ENCODE data around the gene BRINP1.

The BRINP1 gene

DNA sequence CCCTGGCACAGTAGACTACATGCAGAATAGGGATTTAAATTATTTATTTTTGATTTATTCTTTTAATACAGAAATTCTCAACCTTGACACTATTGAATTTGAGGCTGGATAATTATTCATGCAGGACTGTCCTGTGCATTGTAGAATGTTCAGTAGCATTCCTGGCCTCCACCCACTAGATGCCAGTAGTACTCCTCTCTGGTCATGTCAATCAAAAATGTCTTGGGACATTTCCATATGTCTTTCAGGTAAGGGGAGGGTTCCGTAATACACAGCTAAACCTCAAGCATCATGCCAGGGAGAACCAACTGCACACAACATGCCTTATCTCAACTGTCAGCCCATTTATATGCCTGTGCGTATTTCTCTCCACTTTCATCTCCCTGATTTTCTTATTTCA, 231.8 kb downstream of the BRINP1 start:
- Histone ChIP-seq H3K4me1 (ENCODE audit: control insufficient read depth in 1 of 2, insufficient read depth in 2 of 2, low read length in 2 of 2) (no peaks in the 10 kb centered on the region), H2BK12ac (ENCODE audit: low read length) (no peak overlapping the region), H3K9me3 (ENCODE audit: insufficient read depth, low read depth, low read length) (no peaks in the 10 kb centered on the region), H3K14ac (ENCODE audit: low read length) (no peak overlapping the region), H2AFZ (ENCODE audit: insufficient read depth, low read length, poor library complexity) (no peak overlapping the region), H2AK5ac (ENCODE audit: low read length) (no peak overlapping the region), H3K18ac (ENCODE audit: low read length) (no peak overlapping the region), H3K4ac (ENCODE audit: low read depth, low read length) (no peak overlapping the region), H4K8ac (ENCODE audit: low read depth, low read length) (no peak overlapping the region), H3K79me1 (ENCODE audit: low read length) (no peaks in the 10 kb centered on the region), H3K27me3 (ENCODE audit: insufficient read depth, low read length) (no peaks in the 10 kb centered on the region), H3K27ac (ENCODE audit: low read depth, low read length) (no peak overlapping the region), H3K4me3 (ENCODE audit: low read depth, low read length) (no peak overlapping the region), H4K12ac (ENCODE audit: low read depth, low read length) (no peak overlapping the region), H3K9ac (ENCODE audit: low read length) (no peak overlapping the region), H3K79me2 (ENCODE audit: control insufficient read depth, insufficient read depth, low read length, poor library complexity) (no peaks in the 10 kb centered on the region), H4K91ac (ENCODE audit: low read depth, low read length) (no peak overlapping the region), H2BK5ac (ENCODE audit: low read depth, low read length, poor library complexity) (no peak overlapping the region), H3K4me2 (ENCODE audit: low read length) (no peak overlapping the region), H2BK120ac (ENCODE audit: insufficient read depth, low read length, poor library complexity) (no peak overlapping the region), H3K23ac (ENCODE audit: low read length) (no peak overlapping the region), H3K36me3 (ENCODE audit: control insufficient read depth in 1 of 2, insufficient read depth in 2 of 2, low read length in 2 of 2) (no peaks in the 10 kb centered on the region)
- no CpG with 5 or more reads among the region's 2 CpGs for WGBS (ENCODE audit: extremely low coverage, insufficient coverage, insufficient read length)
- DNase-seq: no peak

- H2BK120ac ChIP-seq (ENCODE audit: insufficient read depth, low read length, poor library complexity): no peak overlapping the region
- H2AFZ ChIP-seq (ENCODE audit: insufficient read depth, low read length, poor library complexity): no peak overlapping the region
- H2AK5ac ChIP-seq (ENCODE audit: low read length): no peak overlapping the region
- H2BK12ac ChIP-seq (ENCODE audit: low read length): no peak overlapping the region
- no peak overlapping the region for H4K8ac ChIP-seq (ENCODE audit: low read depth, low read length)
- no peak overlapping the region for H4K91ac ChIP-seq (ENCODE audit: low read depth, low read length)
- no peak overlapping the region for H2BK5ac ChIP-seq (ENCODE audit: low read depth, low read length, poor library complexity)
- H3K23ac ChIP-seq (ENCODE audit: low read length): no peak overlapping the region
- H3K4me2 ChIP-seq (ENCODE audit: low read length): no peak overlapping the region
- H3K18ac ChIP-seq (ENCODE audit: low read length): no peak overlapping the region
- no peaks in the 10 kb centered on the region for H3K27me3 ChIP-seq (ENCODE audit: insufficient read depth, low read length)
- H3K4me3 ChIP-seq (ENCODE audit: low read depth, low read length): no peak overlapping the region
- no peak overlapping the region for H4K12ac ChIP-seq (ENCODE audit: low read depth, low read length)
- no peaks in the 10 kb centered on the region for H3K9me3 ChIP-seq (ENCODE audit: insufficient read depth, low read depth, low read length)
- H3K14ac ChIP-seq (ENCODE audit: low read length): no peak overlapping the region
- no peaks in the 10 kb centered on the region for H3K4me1 ChIP-seq (ENCODE audit: control insufficient read depth in 1 of 2, insufficient read depth in 2 of 2, low read length in 2 of 2)
- H3K79me1 ChIP-seq (ENCODE audit: low read length): no peaks in the 10 kb centered on the region
- no peaks in the 10 kb centered on the region for H3K79me2 ChIP-seq (ENCODE audit: control insufficient read depth, insufficient read depth, low read length, poor library complexity)
- no peak for DNase-seq
- H3K4ac ChIP-seq (ENCODE audit: low read depth, low read length): no peak overlapping the region
- no peak overlapping the region for H3K9ac ChIP-seq (ENCODE audit: low read length)
- no peak overlapping the region for H3K27ac ChIP-seq (ENCODE audit: low read depth, low read length)
- H3K36me3 ChIP-seq (ENCODE audit: control insufficient read depth in 1 of 2, insufficient read depth in 2 of 2, low read length in 2 of 2): no peaks in the 10 kb centered on the region
- no CpG with 5 or more reads among the region's 2 CpGs for WGBS (ENCODE audit: extremely low coverage, insufficient coverage, insufficient read length)
Observed at GRCh38 chr9:119126040-119126439, 243.2 kb downstream of the BRINP1 start.

GRCh38 chr9:119121899-119122298, 247.3 kb downstream of the BRINP1 start:
- no CpG with 5 or more reads among the region's 1 CpG for WGBS (ENCODE audit: extremely low coverage, insufficient coverage, insufficient read length)
- Histone ChIP-seq H2BK12ac (ENCODE audit: low read length) (no peak overlapping the region), H3K4me2 (ENCODE audit: low read length) (no peak overlapping the region)

GRCh38 chr9:119117409-119117808, 251.8 kb downstream of the BRINP1 start:
- Histone ChIP-seq H3K18ac (ENCODE audit: low read length) (no peak overlapping the region), H3K14ac (ENCODE audit: low read length) (no peak overlapping the region), H3K4me2 (ENCODE audit: low read length) (no peak overlapping the region), H3K4me3 (ENCODE audit: low read depth, low read length) (no peak overlapping the region), H3K79me1 (ENCODE audit: low read length) (no peaks in the 10 kb centered on the region), H4K8ac (ENCODE audit: low read depth, low read length) (no peak overlapping the region), H2AFZ (ENCODE audit: insufficient read depth, low read length, poor library complexity) (no peak overlapping the region), H4K12ac (ENCODE audit: low read depth, low read length) (no peak overlapping the region), H4K91ac (ENCODE audit: low read depth, low read length) (no peak overlapping the region), H3K27ac (ENCODE audit: low read depth, low read length) (no peak overlapping the region), H3K4ac (ENCODE audit: low read depth, low read length) (no peak overlapping the region), H3K9ac (ENCODE audit: low read length) (no peak overlapping the region), H2BK5ac (ENCODE audit: low read depth, low read length, poor library complexity) (no peak overlapping the region), H3K27me3 (ENCODE audit: insufficient read depth, low read length) (no peaks in the 10 kb centered on the region), H2BK120ac (ENCODE audit: insufficient read depth, low read length, poor library complexity) (no peak overlapping the region), H2AK5ac (ENCODE audit: low read length) (no peak overlapping the region), H3K4me1 (ENCODE audit: control insufficient read depth in 1 of 2, insufficient read depth in 2 of 2, low read length in 2 of 2) (no peaks in the 10 kb centered on the region), H2BK12ac (ENCODE audit: low read length) (no peak overlapping the region), H3K9me3 (ENCODE audit: insufficient read depth, low read depth, low read length) (no peaks in the 10 kb centered on the region), H3K23ac (ENCODE audit: low read length) (no peak overlapping the region), H3K36me3 (ENCODE audit: control insufficient read depth in 1 of 2, insufficient read depth in 2 of 2, low read length in 2 of 2) (no peaks in the 10 kb centered on the region), H3K79me2 (ENCODE audit: control insufficient read depth, insufficient read depth, low read length, poor library complexity) (no peaks in the 10 kb centered on the region)
- DNase-seq: no peak

More at GRCh38 chr9:119121899-119122298, 247.3 kb downstream of the BRINP1 start:
- H3K18ac ChIP-seq (ENCODE audit: low read length): no peak overlapping the region
- H3K4me3 ChIP-seq (ENCODE audit: low read depth, low read length): no peak overlapping the region
- H2BK5ac ChIP-seq (ENCODE audit: low read depth, low read length, poor library complexity): no peak overlapping the region
- no peaks in the 10 kb centered on the region for H3K9me3 ChIP-seq (ENCODE audit: insufficient read depth, low read depth, low read length)
- H3K23ac ChIP-seq (ENCODE audit: low read length): no peak overlapping the region
- H3K27ac ChIP-seq (ENCODE audit: low read depth, low read length): no peak overlapping the region
- H3K27me3 ChIP-seq (ENCODE audit: insufficient read depth, low read length): no peaks in the 10 kb centered on the region
- H3K4ac ChIP-seq (ENCODE audit: low read depth, low read length): no peak overlapping the region
- H2AK5ac ChIP-seq (ENCODE audit: low read length): no peak overlapping the region
- H3K14ac ChIP-seq (ENCODE audit: low read length): no peak overlapping the region
- H4K91ac ChIP-seq (ENCODE audit: low read depth, low read length): no peak overlapping the region
- H2BK120ac ChIP-seq (ENCODE audit: insufficient read depth, low read length, poor library complexity): no peak overlapping the region
- no peak overlapping the region for H3K9ac ChIP-seq (ENCODE audit: low read length)
- H4K12ac ChIP-seq (ENCODE audit: low read depth, low read length): no peak overlapping the region
- H3K4me1 ChIP-seq (ENCODE audit: control insufficient read depth in 1 of 2, insufficient read depth in 2 of 2, low read length in 2 of 2): no peaks in the 10 kb centered on the region
- no peak for DNase-seq
- no peak overlapping the region for H4K8ac ChIP-seq (ENCODE audit: low read depth, low read length)
- no peaks in the 10 kb centered on the region for H3K79me2 ChIP-seq (ENCODE audit: control insufficient read depth, insufficient read depth, low read length, poor library complexity)
- no peaks in the 10 kb centered on the region for H3K79me1 ChIP-seq (ENCODE audit: low read length)
- H3K36me3 ChIP-seq (ENCODE audit: control insufficient read depth in 1 of 2, insufficient read depth in 2 of 2, low read length in 2 of 2): no peaks in the 10 kb centered on the region
- H2AFZ ChIP-seq (ENCODE audit: insufficient read depth, low read length, poor library complexity): no peak overlapping the region
